ENCODE measurements around the gene NTN1. TPM values are rescaled to one million over a fixed set of nuclear protein-coding genes. Genes with fewer than 3 reads are reported as not detected.

NTN1 gene
- total RNA-seq, 1 donor from 2014 or later: 0.41 TPM

GRCh38 chr17:9232155-9232475, 210.8 kb downstream of the NTN1 start:
- H3K36me3 Mint-ChIP-seq (ENCODE audit: low read depth): no peaks in the 10 kb centered on the region
- H3K4me1 Mint-ChIP-seq (ENCODE audit: low read depth): peaks cover 2% of the 10 kb centered on the region
- H3K4me3 Mint-ChIP-seq (ENCODE audit: low read depth): no peak overlapping the region
- intact Hi-C loops (cut with micrococcal nuclease): no loop called here
- H3K9me3 Mint-ChIP-seq: no peaks in the 10 kb centered on the region
- H3K27ac Mint-ChIP-seq: no peak overlapping the region
- no peak for DNase-seq (ENCODE audit: low spot score)
- H3K27me3 Mint-ChIP-seq (ENCODE audit: low read depth): no peaks in the 10 kb centered on the region

GRCh38 chr17:9232591-9233270, 211.4 kb downstream of the NTN1 start:
- Mint-ChIP-seq H3K4me1 (ENCODE audit: low read depth) (peaks cover 2% of the 10 kb centered on the region), H3K4me3 (ENCODE audit: low read depth) (no peak overlapping the region), H3K36me3 (ENCODE audit: low read depth) (no peaks in the 10 kb centered on the region), H3K27ac (no peak overlapping the region), H3K27me3 (ENCODE audit: low read depth) (no peaks in the 10 kb centered on the region), H3K9me3 (no peaks in the 10 kb centered on the region)
- intact Hi-C loops (cut with micrococcal nuclease): no loop called here
- DNase-seq (ENCODE audit: low spot score): no peak

GRCh38 chr17:9233271-9233599, 211.9 kb downstream of the NTN1 start:
- intact Hi-C loops (cut with micrococcal nuclease): no loop called here
- no peak overlapping the region for H3K27ac Mint-ChIP-seq
- DNase-seq (ENCODE audit: low spot score): no peak

GRCh38 chr17:9233761-9234160, 212.5 kb downstream of the NTN1 start:
- H3K27ac Mint-ChIP-seq: no peak overlapping the region
- H3K4me1 Mint-ChIP-seq (ENCODE audit: low read depth): peaks cover 5% of the 10 kb centered on the region
- no peaks in the 10 kb centered on the region for H3K36me3 Mint-ChIP-seq (ENCODE audit: low read depth)
- H3K9me3 Mint-ChIP-seq: no peaks in the 10 kb centered on the region
- no peaks in the 10 kb centered on the region for H3K27me3 Mint-ChIP-seq (ENCODE audit: low read depth)
- no peak for DNase-seq (ENCODE audit: low spot score)
- intact Hi-C loops (cut with micrococcal nuclease): no loop called here
- no peak overlapping the region for H3K4me3 Mint-ChIP-seq (ENCODE audit: low read depth)

More at GRCh38 chr17:9233271-9233599, 211.9 kb downstream of the NTN1 start:
- Mint-ChIP-seq H3K4me3 (ENCODE audit: low read depth) (no peak overlapping the region), H3K9me3 (no peaks in the 10 kb centered on the region), H3K36me3 (ENCODE audit: low read depth) (no peaks in the 10 kb centered on the region), H3K4me1 (ENCODE audit: low read depth) (peaks cover 2% of the 10 kb centered on the region), H3K27me3 (ENCODE audit: low read depth) (no peaks in the 10 kb centered on the region)

GRCh38 chr17:9234389-9234945, 213.2 kb downstream of the NTN1 start:
- no peak overlapping the region for H3K4me3 Mint-ChIP-seq (ENCODE audit: low read depth)
- no peak overlapping the region for H3K27ac Mint-ChIP-seq
- intact Hi-C loops (cut with micrococcal nuclease): no loop called here
- H3K36me3 Mint-ChIP-seq (ENCODE audit: low read depth): no peaks in the 10 kb centered on the region
- no peaks in the 10 kb centered on the region for H3K9me3 Mint-ChIP-seq
- no peak for DNase-seq (ENCODE audit: low spot score)
- no peaks in the 10 kb centered on the region for H3K27me3 Mint-ChIP-seq (ENCODE audit: low read depth)
- H3K4me1 Mint-ChIP-seq (ENCODE audit: low read depth): peaks cover 8% of the 10 kb centered on the region

- peaks cover 11% of the 10 kb centered on the region for H3K4me1 Mint-ChIP-seq (ENCODE audit: low read depth)
- H3K27ac Mint-ChIP-seq: no peak overlapping the region
- intact Hi-C loops (cut with micrococcal nuclease): loop anchor here (5.0 kb wide), 2 partner anchors 37 to 57 kb away; no protein-coding TSS in a partner anchor
- no peaks in the 10 kb centered on the region for H3K9me3 Mint-ChIP-seq
- DNase-seq (ENCODE audit: low spot score): no peak
- H3K27me3 Mint-ChIP-seq (ENCODE audit: low read depth): no peaks in the 10 kb centered on the region
- no peak overlapping the region for H3K4me3 Mint-ChIP-seq (ENCODE audit: low read depth)
- no peaks in the 10 kb centered on the region for H3K36me3 Mint-ChIP-seq (ENCODE audit: low read depth)
Observed at GRCh38 chr17:9235346-9235745, 214.0 kb downstream of the NTN1 start.

DNA sequence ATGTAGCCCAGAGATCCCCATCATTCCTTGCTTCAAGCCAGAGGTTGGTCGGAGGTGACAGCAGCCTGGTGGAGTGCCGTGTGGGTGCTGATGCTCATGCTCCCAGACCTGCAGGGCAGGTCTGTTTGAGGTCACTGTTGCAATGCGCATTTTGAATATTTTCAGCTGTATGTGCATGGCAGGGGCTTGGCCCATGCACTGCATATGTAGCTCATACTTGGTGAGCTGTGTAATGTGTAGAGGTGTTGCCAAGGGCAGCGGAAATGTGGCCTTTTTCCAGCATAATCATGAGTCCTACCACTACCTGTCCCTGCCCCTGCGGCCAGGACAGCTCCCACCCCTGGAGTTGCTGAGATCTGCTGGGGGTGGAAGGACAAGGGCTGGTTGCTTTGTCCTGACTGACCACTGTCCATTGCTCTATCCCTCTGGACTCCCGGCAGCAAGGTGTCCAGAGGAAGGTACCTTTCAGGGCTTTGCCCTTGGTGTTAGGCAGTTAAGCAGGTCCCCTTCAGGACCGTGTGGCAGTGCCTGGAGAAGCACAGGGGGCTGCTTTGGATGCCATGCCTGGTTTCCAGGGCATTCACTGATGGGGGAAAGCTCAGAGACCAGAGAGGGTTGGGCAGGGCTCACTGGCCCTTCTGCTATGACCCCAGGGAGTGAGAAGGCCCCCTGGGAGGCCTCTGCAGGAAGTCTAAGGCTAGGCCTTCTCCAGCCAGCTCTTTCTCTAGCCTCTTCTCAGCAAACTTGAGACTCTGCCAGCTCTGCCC, 215.2 kb downstream of the NTN1 start:
- H3K4me1 Mint-ChIP-seq (ENCODE audit: low read depth): peaks cover 11% of the 10 kb centered on the region
- no peaks in the 10 kb centered on the region for H3K27me3 Mint-ChIP-seq (ENCODE audit: low read depth)
- no peak overlapping the region for H3K4me3 Mint-ChIP-seq (ENCODE audit: low read depth)
- H3K9me3 Mint-ChIP-seq: no peaks in the 10 kb centered on the region
- intact Hi-C loops (cut with micrococcal nuclease): loop anchor here (5.0 kb wide), 2 partner anchors 36 to 56 kb away; no protein-coding TSS in a partner anchor
- no peaks in the 10 kb centered on the region for H3K36me3 Mint-ChIP-seq (ENCODE audit: low read depth)
- no peak for DNase-seq (ENCODE audit: low spot score)
- no peak overlapping the region for H3K27ac Mint-ChIP-seq

DNA sequence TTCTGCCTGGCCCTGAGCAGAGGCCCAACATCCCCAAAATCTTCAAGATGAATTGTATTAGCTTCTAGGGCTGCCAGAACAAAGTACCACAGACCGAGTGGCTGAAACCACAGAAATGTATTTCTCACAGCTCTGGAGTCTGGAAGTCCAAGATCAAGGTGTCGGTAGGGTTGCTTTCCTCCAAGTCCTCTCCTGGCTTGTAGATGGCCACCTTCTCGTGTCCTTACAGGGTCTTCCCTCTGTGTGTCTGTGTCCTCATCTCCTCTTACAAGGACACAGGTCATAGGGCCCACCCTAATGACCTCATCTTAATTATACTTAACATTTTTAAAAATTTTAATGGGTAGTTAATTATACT, 215.7 kb downstream of the NTN1 start:
- Mint-ChIP-seq H3K27ac (no peak overlapping the region), H3K36me3 (ENCODE audit: low read depth) (no peaks in the 10 kb centered on the region), H3K27me3 (ENCODE audit: low read depth) (no peaks in the 10 kb centered on the region), H3K9me3 (no peaks in the 10 kb centered on the region), H3K4me1 (ENCODE audit: low read depth) (peaks cover 11% of the 10 kb centered on the region), H3K4me3 (ENCODE audit: low read depth) (no peak overlapping the region)
- intact Hi-C loops (cut with micrococcal nuclease): loop anchor here (5.0 kb wide), 2 partner anchors 35 to 55 kb away; no protein-coding TSS in a partner anchor
- DNase-seq (ENCODE audit: low spot score): no peak

DNA sequence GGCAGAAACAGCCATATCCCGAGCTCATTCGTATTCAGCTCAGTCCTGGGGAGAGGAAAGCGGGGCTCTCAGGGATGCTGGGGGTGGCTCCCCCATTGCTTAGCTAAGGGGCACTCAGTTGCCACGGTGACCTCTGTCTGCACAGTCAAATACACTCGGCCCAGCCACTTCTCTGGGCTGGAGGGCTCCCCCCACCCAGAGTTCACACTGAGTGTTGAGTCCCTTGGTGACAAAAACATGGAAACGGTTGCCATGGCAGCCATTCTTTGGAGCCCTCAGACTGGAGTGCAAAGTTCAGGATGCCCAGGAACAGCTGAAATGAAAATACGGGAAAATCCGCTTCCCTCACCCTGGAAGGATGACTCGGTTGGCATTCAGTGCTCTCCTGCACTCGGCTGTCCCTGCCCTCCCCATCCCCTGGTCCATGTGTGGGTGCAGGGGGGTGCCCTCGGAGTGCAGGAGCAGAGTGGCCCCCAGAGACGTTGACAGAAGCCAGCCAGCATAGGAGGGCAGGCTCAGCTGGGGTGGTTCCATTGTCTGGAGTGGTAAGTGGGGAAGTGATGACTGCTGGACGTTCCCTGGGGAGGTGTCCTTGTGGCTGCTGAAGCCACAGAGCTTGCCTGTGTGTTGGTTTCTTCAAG, 216.5 kb downstream of the NTN1 start:
- Mint-ChIP-seq H3K9me3 (no peaks in the 10 kb centered on the region), H3K4me1 (ENCODE audit: low read depth) (peaks cover 11% of the 10 kb centered on the region), H3K27me3 (ENCODE audit: low read depth) (no peaks in the 10 kb centered on the region), H3K4me3 (ENCODE audit: low read depth) (no peak overlapping the region), H3K27ac (no peak overlapping the region), H3K36me3 (ENCODE audit: low read depth) (no peaks in the 10 kb centered on the region)
- no peak for DNase-seq (ENCODE audit: low spot score)
- intact Hi-C loops (cut with micrococcal nuclease): loop anchor here (5.0 kb wide), 2 partner anchors 35 to 55 kb away; no protein-coding TSS in a partner anchor

- Mint-ChIP-seq H3K27ac (no peak overlapping the region), H3K4me3 (ENCODE audit: low read depth) (peak overlapping the region; percentile 70), H3K4me1 (ENCODE audit: low read depth) (peaks cover 11% of the 10 kb centered on the region), H3K9me3 (no peaks in the 10 kb centered on the region), H3K27me3 (ENCODE audit: low read depth) (no peaks in the 10 kb centered on the region), H3K36me3 (ENCODE audit: low read depth) (no peaks in the 10 kb centered on the region)
- intact Hi-C loops (cut with micrococcal nuclease): loop anchor here (5.0 kb wide), 2 partner anchors 34 to 54 kb away; no protein-coding TSS in a partner anchor
- DNase-seq (ENCODE audit: low spot score): no peak
Observed at GRCh38 chr17:9238340-9239245, 217.3 kb downstream of the NTN1 start.

- H3K36me3 Mint-ChIP-seq (ENCODE audit: low read depth): no peaks in the 10 kb centered on the region
- no peak for DNase-seq (ENCODE audit: low spot score)
- peaks cover 11% of the 10 kb centered on the region for H3K4me1 Mint-ChIP-seq (ENCODE audit: low read depth)
- H3K4me3 Mint-ChIP-seq (ENCODE audit: low read depth): peak overlapping the region; percentile 70
- no peaks in the 10 kb centered on the region for H3K27me3 Mint-ChIP-seq (ENCODE audit: low read depth)
- intact Hi-C loops (cut with micrococcal nuclease): loop anchor here (5.0 kb wide), 2 partner anchors 33 to 53 kb away; no protein-coding TSS in a partner anchor
- H3K9me3 Mint-ChIP-seq: no peaks in the 10 kb centered on the region
- peak overlapping the region; percentile 16 for H3K27ac Mint-ChIP-seq
Observed at GRCh38 chr17:9239246-9239792, 218.0 kb downstream of the NTN1 start.
